ENCODE measurements around the gene CETN2. TPM values are rescaled to one million over a fixed set of nuclear protein-coding genes. Genes with fewer than 3 reads are reported as not detected.
A peak's percentile ranks its signal among the peaks of the same experiment; 100 is the strongest.

Gene CETN2
- total and polyA plus RNA-seq, 8 donors: 10.0 to 45.5 (median 29.9) TPM

GRCh38 chrX:152818356-152818755 lies 12.2 kb downstream of the CETN2 start:
- H3K36me3 ChIP-seq: no peaks in the 10 kb centered on the region
- no peak for TF ChIP-seq POLR2A (IDR thresholded peaks at IDR 0.05)
- no peak for TF ChIP-seq EP300 (IDR thresholded peaks at IDR 0.05)
- no peak for TF ChIP-seq CTCF (IDR thresholded peaks at IDR 0.05)
- no peak for TF ChIP-seq POLR2AphosphoS5 (IDR thresholded peaks at IDR 0.05)
- H3K4me3 ChIP-seq: no peak overlapping the region
- DNase-seq: no peak
- no peak overlapping the region for H3K27ac ChIP-seq
- 66 to 84% (median 70%) methylated on average over 5 of the region's 5 CpGs for WGBS, 5 donors
- no peaks in the 10 kb centered on the region for H3K4me1 ChIP-seq
- H3K9me3 ChIP-seq: no peaks in the 10 kb centered on the region
- H3K27me3 ChIP-seq: peaks cover 0 to 4% (median 0%) of the 10 kb centered on the region in 3 donors
- intact Hi-C loops (cut with DNase I; ENCODE audit: low total_unique reads): no loop called here

- H3K4me1 ChIP-seq: no peaks in the 10 kb centered on the region
- intact Hi-C loops (cut with DNase I; ENCODE audit: low total_unique reads): no loop called here
- 21 to 26% (median 25%) methylated on average over 6 of the region's 6 CpGs for WGBS, 5 donors
- no peaks in the 10 kb centered on the region for H3K36me3 ChIP-seq
- H3K27me3 ChIP-seq: peaks cover 0 to 4% (median 0%) of the 10 kb centered on the region in 3 donors
- TF ChIP-seq CTCF (IDR thresholded peaks at IDR 0.05): peak in 1 of 7 experiments; percentile 14
- TF ChIP-seq POLR2AphosphoS5 (IDR thresholded peaks at IDR 0.05): no peak
- no peaks in the 10 kb centered on the region for H3K9me3 ChIP-seq
- H3K4me3 ChIP-seq: no peak overlapping the region
- peak in 1 of 2 donors; percentile 61 for DNase-seq
- no peak overlapping the region for H3K27ac ChIP-seq
These were observed 13.3 kb downstream of the CETN2 start for GRCh38 chrX:152817078-152817764.

- no peaks in the 10 kb centered on the region for H3K9me3 ChIP-seq
- H3K4me1 ChIP-seq: no peaks in the 10 kb centered on the region
- peaks cover 0 to 4% (median 0%) of the 10 kb centered on the region in 3 donors for H3K27me3 ChIP-seq
- no peak for TF ChIP-seq EP300 (IDR thresholded peaks at IDR 0.05)
- no peak for TF ChIP-seq POLR2A (IDR thresholded peaks at IDR 0.05)
- no peak for TF ChIP-seq POLR2AphosphoS5 (IDR thresholded peaks at IDR 0.05)
- TF ChIP-seq CTCF (IDR thresholded peaks at IDR 0.05): no peak
- 60 to 72% (median 71%) methylated on average over 5 of the region's 5 CpGs for WGBS, 5 donors
- no peaks in the 10 kb centered on the region for H3K36me3 ChIP-seq
- no peak overlapping the region for H3K27ac ChIP-seq
- no peak overlapping the region for H3K4me3 ChIP-seq
- no peak for DNase-seq
- intact Hi-C loops (cut with DNase I; ENCODE audit: low total_unique reads): no loop called here
These were observed 16.5 kb downstream of the CETN2 start for GRCh38 chrX:152814048-152814447.

- intact Hi-C loops (cut with DNase I; ENCODE audit: low total_unique reads): no loop called here
- Histone ChIP-seq H3K9me3 (no peaks in the 10 kb centered on the region), H3K36me3 (no peaks in the 10 kb centered on the region), H3K4me3 (no peak overlapping the region), H3K27me3 (peaks cover 0 to 4% (median 0%) of the 10 kb centered on the region in 3 donors), H3K4me1 (no peaks in the 10 kb centered on the region), H3K27ac (no peak overlapping the region)
- WGBS, 5 donors: 39 to 60% (median 51%) methylated on average over 5 of the region's 5 CpGs
- TF ChIP-seq EP300 (IDR thresholded peaks at IDR 0.05) (no peak), POLR2AphosphoS5 (IDR thresholded peaks at IDR 0.05) (no peak), CTCF (IDR thresholded peaks at IDR 0.05) (no peak), POLR2A (IDR thresholded peaks at IDR 0.05) (no peak)
- DNase-seq: no peak
These were observed 17.4 kb downstream of the CETN2 start for GRCh38 chrX:152813206-152813605.
